GM12874 (cell line): ENCODE measurements around the gene ITGAX.

Source experiments
- TF ChIP-seq, protein P1 (sequence below): IDR thresholded peaks from 2 replicates; pipeline ENCODE4 v1.5.1; 2011; ENCODE audit warnings: low read depth, mild to moderate bottlenecking, control low read depth, low read length, moderate library complexity; ENCODE audit not compliant: insufficient read depth

Gene ITGAX

DNA sequence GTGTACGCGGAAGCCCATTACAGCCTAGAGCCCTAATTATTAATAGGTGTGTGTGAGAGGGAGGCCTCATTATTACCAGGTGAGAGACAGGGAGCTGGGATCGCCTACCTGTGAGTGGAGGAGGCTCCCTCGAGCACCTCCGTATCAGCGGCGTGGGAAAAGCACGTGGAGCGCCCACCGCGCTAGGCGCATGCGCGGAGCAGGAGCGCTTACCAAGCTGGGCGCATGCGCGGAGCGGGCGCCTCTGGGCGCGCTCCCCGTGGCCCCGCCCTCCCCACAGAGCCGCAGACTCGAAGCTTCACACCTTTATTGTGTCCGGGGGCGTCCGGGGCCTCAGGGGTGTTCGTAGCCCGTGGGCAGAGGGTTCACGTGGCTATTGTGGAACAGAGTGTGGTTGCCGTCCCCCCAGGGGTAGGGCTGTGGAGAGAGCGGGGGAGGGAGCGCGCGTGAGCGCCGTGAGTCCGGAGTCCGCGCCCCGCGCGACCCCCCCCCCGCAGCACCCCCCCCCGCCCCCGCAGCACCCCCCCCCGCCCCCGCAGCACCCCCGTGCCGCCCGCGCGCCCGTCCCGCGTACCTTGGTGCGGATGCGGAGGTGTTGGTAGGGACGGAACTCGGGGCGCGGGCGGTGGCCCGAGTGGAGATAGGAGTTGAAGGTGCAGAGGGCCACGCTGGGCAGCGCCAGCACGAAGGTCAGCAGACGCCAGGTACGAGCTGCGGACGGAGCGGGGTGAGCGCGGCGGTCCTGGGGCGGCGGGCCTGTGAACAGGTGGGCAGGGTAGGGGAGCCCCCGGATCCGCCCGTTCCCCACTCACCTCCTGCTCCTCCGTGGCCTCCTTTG is 72.7 kb downstream of the ITGAX start:
- TF ChIP-seq, protein P1, sequence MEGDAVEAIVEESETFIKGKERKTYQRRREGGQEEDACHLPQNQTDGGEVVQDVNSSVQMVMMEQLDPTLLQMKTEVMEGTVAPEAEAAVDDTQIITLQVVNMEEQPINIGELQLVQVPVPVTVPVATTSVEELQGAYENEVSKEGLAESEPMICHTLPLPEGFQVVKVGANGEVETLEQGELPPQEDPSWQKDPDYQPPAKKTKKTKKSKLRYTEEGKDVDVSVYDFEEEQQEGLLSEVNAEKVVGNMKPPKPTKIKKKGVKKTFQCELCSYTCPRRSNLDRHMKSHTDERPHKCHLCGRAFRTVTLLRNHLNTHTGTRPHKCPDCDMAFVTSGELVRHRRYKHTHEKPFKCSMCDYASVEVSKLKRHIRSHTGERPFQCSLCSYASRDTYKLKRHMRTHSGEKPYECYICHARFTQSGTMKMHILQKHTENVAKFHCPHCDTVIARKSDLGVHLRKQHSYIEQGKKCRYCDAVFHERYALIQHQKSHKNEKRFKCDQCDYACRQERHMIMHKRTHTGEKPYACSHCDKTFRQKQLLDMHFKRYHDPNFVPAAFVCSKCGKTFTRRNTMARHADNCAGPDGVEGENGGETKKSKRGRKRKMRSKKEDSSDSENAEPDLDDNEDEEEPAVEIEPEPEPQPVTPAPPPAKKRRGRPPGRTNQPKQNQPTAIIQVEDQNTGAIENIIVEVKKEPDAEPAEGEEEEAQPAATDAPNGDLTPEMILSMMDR = no peak

DNA sequence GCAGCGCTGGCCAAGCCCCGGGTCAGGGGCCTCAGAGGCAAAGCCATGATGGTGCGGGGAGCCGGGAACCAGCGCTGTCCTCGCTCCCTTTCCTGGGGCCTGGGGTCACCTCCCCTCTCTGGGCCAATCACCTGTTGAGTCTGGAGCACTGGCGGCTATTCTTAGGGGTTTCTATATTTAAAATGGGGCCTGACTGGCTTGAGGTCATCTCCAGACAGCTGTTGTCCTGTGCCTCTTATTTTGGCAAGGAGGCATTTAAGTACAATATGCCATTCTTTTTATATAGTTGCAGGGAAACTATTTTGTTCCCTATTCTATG is 73.3 kb downstream of the ITGAX start, which contains the start of gene COX6A2:
Gene COX6A2, minus strand, starts transcription at position 82 of the 319 bp plus-strand sequence. Its CDS starts 35 bp downstream, at position 47.
- TF ChIP-seq, protein P1 = no peak

DNA sequence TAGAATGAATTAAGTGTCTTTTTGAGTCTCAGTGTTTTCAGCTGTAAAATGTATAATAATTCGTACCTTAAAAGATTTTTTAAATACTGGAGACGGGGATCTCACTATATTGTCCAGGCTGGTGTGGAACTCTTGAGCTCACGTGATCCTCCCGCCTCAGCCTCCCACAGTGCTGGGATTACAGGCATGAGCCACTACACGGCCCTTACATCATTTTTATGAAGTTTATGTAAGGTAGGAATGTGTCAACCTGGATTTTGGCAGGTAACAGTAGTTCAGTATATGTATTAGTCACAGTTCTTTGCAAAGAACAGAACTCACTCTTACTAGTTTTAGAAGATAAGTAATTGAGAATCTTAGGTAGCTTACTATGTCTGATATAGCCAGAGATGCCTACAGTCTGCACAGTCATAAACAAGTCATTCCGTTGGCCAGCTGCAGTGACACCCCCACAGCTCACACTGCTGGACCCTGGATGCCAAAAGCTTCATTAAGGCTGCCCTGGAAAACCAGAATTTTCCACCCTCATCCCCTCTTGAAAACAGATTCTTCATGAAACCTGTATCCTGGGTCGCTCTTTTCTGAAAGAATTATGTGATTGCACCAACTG is 73.8 kb downstream of the ITGAX start:
- TF ChIP-seq, protein P1 = no peak

DNA sequence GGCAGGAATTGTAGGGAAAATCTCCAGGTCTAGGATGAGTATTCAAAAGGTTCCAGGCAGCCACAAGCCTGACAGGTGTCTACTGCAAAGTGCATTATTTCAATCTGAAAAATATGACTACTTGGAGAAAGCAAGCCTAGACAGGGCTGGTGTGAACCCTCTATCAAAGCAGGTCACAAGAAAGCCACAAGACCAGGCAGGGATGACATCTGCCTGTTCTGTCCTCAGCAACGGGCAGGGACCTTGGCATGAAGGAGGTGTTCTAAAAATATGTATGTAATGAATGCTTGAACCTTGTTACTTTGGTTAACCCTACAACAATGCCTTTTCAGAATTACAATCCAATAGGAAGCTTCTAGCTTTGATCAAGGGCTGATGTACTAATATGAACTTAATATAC is 74.3 kb downstream of the ITGAX start:
- TF ChIP-seq, protein P1 = no peak

DNA sequence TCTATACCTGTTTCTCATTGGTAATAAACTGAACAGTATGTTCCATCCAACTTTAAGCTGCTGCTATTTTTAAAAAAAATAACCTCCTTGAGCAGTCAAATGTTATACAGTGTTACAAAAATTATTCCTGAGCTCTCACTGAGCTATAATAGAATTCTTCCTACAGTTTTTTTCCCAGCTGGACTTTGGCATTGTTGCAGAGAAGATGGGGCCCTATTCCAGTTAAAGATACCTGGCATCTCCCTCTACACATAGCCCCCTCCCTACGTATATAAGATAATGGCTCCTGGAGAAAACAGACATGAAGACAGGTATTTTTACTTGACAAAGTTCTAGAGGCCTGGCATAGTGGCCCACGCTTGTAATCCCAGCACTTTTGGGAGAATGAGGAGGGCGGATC is 74.8 kb downstream of the ITGAX start:
- TF ChIP-seq, protein P1 = no peak

DNA sequence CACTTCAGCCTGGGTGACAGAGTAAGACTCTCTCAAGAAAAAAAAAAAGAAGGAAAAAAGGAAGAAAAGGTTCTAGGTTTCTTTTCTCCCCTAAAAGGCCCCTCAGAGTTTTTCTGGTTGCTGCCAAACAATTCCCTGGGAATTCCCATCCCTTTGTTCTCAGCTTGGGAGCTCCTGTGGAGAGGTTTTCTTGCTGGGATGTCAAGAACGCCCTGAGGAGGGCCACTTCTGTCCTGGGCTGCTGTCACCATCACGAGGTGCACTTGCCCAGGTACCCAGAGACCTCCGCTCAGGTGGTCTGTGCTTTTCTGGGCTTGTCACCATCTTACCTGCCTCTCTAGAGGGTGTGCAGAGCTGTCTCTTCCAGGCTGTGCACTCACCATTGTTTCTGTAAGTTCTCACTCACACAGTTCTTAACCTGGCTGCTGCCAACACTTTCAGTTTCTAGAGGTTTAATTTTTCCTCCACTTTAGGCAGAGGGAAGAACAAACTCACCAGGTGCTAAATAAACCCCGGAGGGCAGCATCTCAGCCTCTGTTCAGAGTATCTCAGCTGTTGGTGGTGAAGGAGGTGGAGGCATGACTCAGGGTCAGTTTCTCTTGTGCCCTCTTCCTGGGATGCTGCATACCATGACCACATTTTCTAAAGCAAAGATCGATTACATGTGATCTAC is 75.5 kb downstream of the ITGAX start:
- TF ChIP-seq, protein P1 = no peak
